HepG2 (cell line): Measurements from ENCODE around the gene CLIC5. TPM values are rescaled to one million over a fixed set of nuclear protein-coding genes. Genes with fewer than 3 reads are reported as not detected.
A peak's percentile ranks its signal among the peaks of the same experiment; 100 is the strongest.

ENCODE experiments used
- ATAC-seq: fragments of 200-7000 bp; cut with Tn5 transposase; 3 replicates; pipeline ENCODE4 v1.9.1; 2020; ENCODE audit warnings: mild to moderate bottlenecking, moderate library complexity
- BruUV-seq: library from RNA; stranded (reverse); fragments of 400-500 nt; replicated peaks from 2 replicates; lab custom pipeline; 2021; lab: Mats Ljungman, UMichigan
- CTCF ChIA-PET: fragments of 300-600 bp; formaldehyde crosslinking; extraction: SDS; loops from one replicate; lab custom pipeline; 2021; ENCODE audit warnings: low total read pairs, inconsistent platforms, low intra/inter-chr PET ratio; lab: Yijun Ruan, JAX
- POLR2A ChIA-PET: fragments of 350-600 bp; sonication (Branson Sonifier 250); formaldehyde crosslinking; loops from one replicate; lab custom pipeline; 2020; ENCODE audit warnings: antibody characterized with exemption, inconsistent platforms; lab: Yijun Ruan, JAX
- DNase-seq: peaks from one replicate; pipeline ENCODE4 v3.0.0-alpha.2; 2015; ENCODE audit warnings: low spot score
- FAIRE-seq: peaks from 3 replicates; lab custom pipeline; 2011; peaks lifted over from hg19 to GRCh38; lab: Jason Lieb, UNC
- H2AFZ ChIP-seq: one replicate; pipeline ENCODE4 v1.6.1; 2011; ENCODE audit warnings: low read length, inconsistent platforms
- H3K27ac ChIP-seq: fragments of 300-600 bp; 3 replicates; pipeline ENCODE4 v1.8.0; 2011; ENCODE audit warnings: mixed run types, mild to moderate bottlenecking, mixed read lengths, low read length, inconsistent platforms; ENCODE audit not compliant: insufficient read depth; ENCODE audit errors: extremely low read length
- H3K27me3 ChIP-seq, 2 experiments: fragments of 200-600 bp in 1 of 2; 2 replicates in 1 of 2; 3 replicates in 1 of 2; pipeline versions ENCODE4 v1.6.0 to v1.8.0; 2011; ENCODE audit warnings: low read length in 2 of 2, mild to moderate bottlenecking in 2 of 2, moderate library complexity in 2 of 2, inconsistent platforms in 1 of 2; ENCODE audit not compliant: insufficient read depth in 2 of 2, control insufficient read depth in 1 of 2
- H3K36me3 ChIP-seq, 2 experiments: fragments of 200-600 bp in 1 of 2; replicated peaks in 1 of 2; 2 replicates in 1 of 2; 3 replicates in 1 of 2; pipeline versions ENCODE4 v1.5.1 to v1.8.0; 2011; ENCODE audit warnings: low read length in 2 of 2, inconsistent platforms in 1 of 2; ENCODE audit not compliant: insufficient read depth in 2 of 2, control insufficient read depth in 1 of 2
- H3K4me1 ChIP-seq: 2 replicates; pipeline ENCODE4 v1.5.1; 2012; ENCODE audit warnings: low read length, inconsistent platforms; ENCODE audit not compliant: insufficient read depth
- H3K4me2 ChIP-seq: 2 replicates; pipeline ENCODE4 v1.6.0; 2011; ENCODE audit warnings: low read depth, low read length, inconsistent platforms
- H3K4me3 ChIP-seq, 3 experiments: fragments of 200-600 bp in 1 of 3; sonication (generic), shearing (Covaris generic) in 1 of 3; replicated peaks in 1 of 3; 2 replicates each; pipeline ENCODE4 v1.5.1; 2011 to 2016; ENCODE audit warnings: low read length in 3 of 3, inconsistent platforms in 2 of 3, low read depth in 2 of 3, mild to moderate bottlenecking in 2 of 3, control low read depth in 1 of 3, mixed read lengths in 1 of 3; ENCODE audit not compliant: insufficient read depth in 1 of 3
- H3K79me2 ChIP-seq: one replicate; pipeline ENCODE4 v1.6.1; 2011; ENCODE audit warnings: low read length, inconsistent platforms; ENCODE audit not compliant: insufficient read depth
- H3K9ac ChIP-seq: 2 replicates; pipeline ENCODE4 v1.6.0; 2011; ENCODE audit warnings: mild to moderate bottlenecking, low read depth, low read length, inconsistent platforms; ENCODE audit not compliant: insufficient read depth
- H3K9me3 ChIP-seq: 2 replicates; pipeline ENCODE4 v1.5.1; 2012; ENCODE audit warnings: mild to moderate bottlenecking, low read length
- H4K20me1 ChIP-seq: 2 replicates; pipeline ENCODE4 v1.6.0; 2011; ENCODE audit warnings: inconsistent platforms, mild to moderate bottlenecking, low read length, moderate library complexity; ENCODE audit not compliant: insufficient read depth
- AHR ChIP-seq: IDR thresholded peaks from 2 replicates; pipeline ENCODE4 v1.6.1; 2018; ENCODE audit warnings: missing genetic modification reagents, missing compliant biosample characterization
- CBX2 ChIP-seq, 2 experiments: fragments of 200-600 bp in 1 of 2; sonication (generic); formaldehyde crosslinking in 1 of 2; IDR thresholded peaks; 2 replicates each; pipeline versions ENCODE4 v1.7.0 to v1.8.1; 2018 to 2022; ENCODE audit warnings: low read depth in 2 of 2, low read length in 1 of 2, mild to moderate bottlenecking in 1 of 2, missing genetic modification reagents in 1 of 2
- CCAR2 ChIP-seq: fragments of 200-400 bp; formaldehyde crosslinking; optimal IDR thresholded peaks from 2 replicates; pipeline ENCODE3; 2018; ENCODE audit warnings: low read depth, mild to moderate bottlenecking, low read length, moderate library complexity
- IKZF1 ChIP-seq: fragments of 450-650 bp; IDR thresholded peaks from 2 replicates; pipeline ENCODE4 v1.7.1; 2016
- MTA1 ChIP-seq: sonication (generic); formaldehyde crosslinking; IDR thresholded peaks from 2 replicates; pipeline ENCODE4 v1.4.0; 2020; ENCODE audit warnings: missing genetic modification reagents, mild to moderate bottlenecking, borderline replicate concordance
- RBAK ChIP-seq: sonication (generic); formaldehyde crosslinking; IDR thresholded peaks from 2 replicates; pipeline ENCODE4 v1.5.1; 2020; ENCODE audit warnings: mild to moderate bottlenecking, missing genetic modification reagents
- RELA ChIP-seq: sonication (generic); formaldehyde crosslinking; IDR thresholded peaks from 2 replicates; pipeline ENCODE4 v1.4.0; 2020; ENCODE audit warnings: missing genetic modification reagents
- SOX5 ChIP-seq: IDR thresholded peaks from 2 replicates; pipeline ENCODE4 v1.6.1; 2016; ENCODE audit warnings: borderline replicate concordance
- STAG1 ChIP-seq: sonication (generic); formaldehyde crosslinking; IDR thresholded peaks from 2 replicates; pipeline ENCODE4 v1.4.0; 2020; ENCODE audit warnings: missing genetic modification reagents
- XBP1 ChIP-seq: sonication (generic); formaldehyde crosslinking; IDR thresholded peaks from 2 replicates; pipeline ENCODE4 v1.5.0; 2020; ENCODE audit warnings: missing genetic modification reagents
- ZBTB1 ChIP-seq: sonication (generic); formaldehyde crosslinking; IDR thresholded peaks from 2 replicates; pipeline ENCODE4 v1.4.0; 2020; ENCODE audit warnings: missing genetic modification reagents, borderline replicate concordance
- ZNF33B ChIP-seq: sonication (generic); formaldehyde crosslinking; IDR thresholded peaks from 2 replicates; pipeline ENCODE4 v1.5.1; 2020; ENCODE audit warnings: mild to moderate bottlenecking, missing genetic modification reagents
- ZNF574 ChIP-seq: sonication (generic); formaldehyde crosslinking; IDR thresholded peaks from 2 replicates; pipeline ENCODE4 v1.4.0; 2020; ENCODE audit warnings: missing genetic modification reagents
- ZNF652 ChIP-seq: IDR thresholded peaks from 2 replicates; pipeline ENCODE4 v1.6.1; 2016; ENCODE audit warnings: low read depth, borderline replicate concordance
- WGBS: methylation state at CpG from one replicate; pipeline ENCODE4 v1.1.6; 2017; ENCODE audit warnings: low lambda C conversion rate; 5-methylcytosine and 5-hydroxymethylcytosine counted together
- in situ Hi-C: cut with HindIII; loops from 2 replicates; pipeline ENCODE4 v1.10.0; 2017; ENCODE audit warnings: low pct_unique_long_range_greater_than_20kb; ENCODE audit not compliant: extremely low pct_ligation_motif_present
- intact Hi-C: fragments of 100-400 bp; cut with micrococcal nuclease; formaldehyde crosslinking; loops from one replicate; pipeline ENCODE4 v1.10.0; 2022; ENCODE audit not compliant: unreplicated experiment
- polyA plus RNA-seq, 8 experiments: library from polyadenylated mRNA; depleted of rRNA in 3 of 8; stranded (reverse) in 7 of 8; unstranded in 1 of 8; fragments of >200 nt; fragmentation: Illumina TruSeq in 4 of 8; extraction: Trizol in 4 of 8; gene quantifications; 2 replicates each; pipeline versions ENCODE4 v1.2.1 to v1.2.3, GENCODE V29; 2011 to 2016; ENCODE audit warnings: low read depth in 4 of 8, missing spikeins in 1 of 8, mixed read lengths in 1 of 8; ENCODE audit not compliant: insufficient read depth in 1 of 8
- total RNA-seq, 5 experiments: library from RNA; depleted of rRNA; stranded (reverse); fragments of >200 nt; fragmentation: Illumina TruSeq; extraction: Trizol; gene quantifications; 2 replicates each; pipeline ENCODE4 v1.2.3, GENCODE V29; 2016; ENCODE audit warnings: low read depth in 1 of 5
- TF ChIP-seq, protein P1 (sequence below): sonication (generic); formaldehyde crosslinking; IDR thresholded peaks from 2 replicates; pipeline ENCODE4 v1.5.0; 2020; ENCODE audit warnings: mild to moderate bottlenecking, missing genetic modification reagents, moderate library complexity

Gene CLIC5
- total and polyA plus RNA-seq, 2 of the 13 experiments (the other 11 are each of a cell fraction or from before 2014, with no cell fraction given) = not detected

DNA sequence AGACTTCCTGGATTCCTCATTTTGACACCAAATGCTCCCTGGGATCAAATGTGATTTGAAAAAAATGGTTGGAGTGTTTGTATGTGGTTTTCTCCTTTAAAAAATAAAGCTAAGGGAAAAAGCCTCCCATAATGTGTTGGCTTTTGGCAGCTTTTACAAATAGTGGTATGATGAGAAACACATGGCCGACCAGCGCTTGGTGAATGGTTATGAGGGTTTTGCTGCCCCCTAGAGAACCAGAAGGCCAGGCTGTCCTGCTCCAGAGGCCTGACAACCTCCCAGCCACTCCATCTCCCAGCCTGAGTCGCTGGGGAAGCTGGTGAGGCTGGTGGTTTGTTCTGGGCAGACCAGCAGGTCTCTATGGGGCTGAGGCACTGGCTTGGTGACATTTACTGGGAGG is 69.3 kb downstream of the CLIC5 start:
- H3K4me2 ChIP-seq = no peak overlapping the region
- H4K20me1 ChIP-seq = no peaks in the 10 kb centered on the region; the same call in 1 of the 2 replicates
- 2% methylated on average over 3 of the region's 3 CpGs for WGBS
- no peaks in the 10 kb centered on the region for H3K79me2 ChIP-seq
- BruUV-seq = no TSS peak
- H3K4me1 ChIP-seq = no peaks in the 10 kb centered on the region
- H3K27ac ChIP-seq = no peak overlapping the region
- DNase-seq = peak; percentile 25
- in situ Hi-C loops (no loop called here), intact Hi-C loops (loop anchor here (1.0 kb wide), 1 partner anchor 1291 kb away; no protein-coding TSS in a partner anchor)
- no peaks in the 10 kb centered on the region for H3K36me3 ChIP-seq
- H2AFZ ChIP-seq = no peak overlapping the region
- no peak overlapping the region for H3K9ac ChIP-seq
- ChIA-PET CTCF (no interaction called here), POLR2A (no interaction called here)
- ATAC-seq = peak; percentile 92
- H3K4me3 ChIP-seq = no peak overlapping the region
- TF ChIP-seq, protein P1, sequence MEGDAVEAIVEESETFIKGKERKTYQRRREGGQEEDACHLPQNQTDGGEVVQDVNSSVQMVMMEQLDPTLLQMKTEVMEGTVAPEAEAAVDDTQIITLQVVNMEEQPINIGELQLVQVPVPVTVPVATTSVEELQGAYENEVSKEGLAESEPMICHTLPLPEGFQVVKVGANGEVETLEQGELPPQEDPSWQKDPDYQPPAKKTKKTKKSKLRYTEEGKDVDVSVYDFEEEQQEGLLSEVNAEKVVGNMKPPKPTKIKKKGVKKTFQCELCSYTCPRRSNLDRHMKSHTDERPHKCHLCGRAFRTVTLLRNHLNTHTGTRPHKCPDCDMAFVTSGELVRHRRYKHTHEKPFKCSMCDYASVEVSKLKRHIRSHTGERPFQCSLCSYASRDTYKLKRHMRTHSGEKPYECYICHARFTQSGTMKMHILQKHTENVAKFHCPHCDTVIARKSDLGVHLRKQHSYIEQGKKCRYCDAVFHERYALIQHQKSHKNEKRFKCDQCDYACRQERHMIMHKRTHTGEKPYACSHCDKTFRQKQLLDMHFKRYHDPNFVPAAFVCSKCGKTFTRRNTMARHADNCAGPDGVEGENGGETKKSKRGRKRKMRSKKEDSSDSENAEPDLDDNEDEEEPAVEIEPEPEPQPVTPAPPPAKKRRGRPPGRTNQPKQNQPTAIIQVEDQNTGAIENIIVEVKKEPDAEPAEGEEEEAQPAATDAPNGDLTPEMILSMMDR (CRISPR knock-in tag) = peak; percentile 48
- TF ChIP-seq STAG1 (CRISPR knock-in tag) (peak; percentile 56), ZNF652 (CRISPR knock-in tag) (no peak)
- FAIRE-seq = no peak
- H3K27me3 ChIP-seq = no peaks in the 10 kb centered on the region; a peak in 2 of 5 replicates
- no peaks in the 10 kb centered on the region for H3K9me3 ChIP-seq

GRCh38 chr6:45942953-45943352 is 72.7 kb downstream of the CLIC5 start:
- in situ Hi-C loops (no loop called here), intact Hi-C loops (no loop called here)
- H2AFZ ChIP-seq = no peak overlapping the region
- ATAC-seq (no peak), DNase-seq (no peak), FAIRE-seq (no peak)
- H3K4me2 ChIP-seq = no peak overlapping the region
- ChIA-PET POLR2A (no interaction called here), CTCF (no interaction called here)
- no peak overlapping the region for H3K9ac ChIP-seq
- no peaks in the 10 kb centered on the region; the same call in 1 of the 2 replicates for H4K20me1 ChIP-seq
- BruUV-seq = no TSS peak
- no peaks in the 10 kb centered on the region for H3K4me1 ChIP-seq
- no peak overlapping the region for H3K27ac ChIP-seq
- no peak overlapping the region for H3K4me3 ChIP-seq
- no peaks in the 10 kb centered on the region for H3K36me3 ChIP-seq
- H3K27me3 ChIP-seq = no peaks in the 10 kb centered on the region
- no peaks in the 10 kb centered on the region for H3K9me3 ChIP-seq
- WGBS = 32% methylated on average over 3 of the region's 3 CpGs
- H3K79me2 ChIP-seq = no peaks in the 10 kb centered on the region
- no peak for TF ChIP-seq RELA (CRISPR knock-in tag)
- TF ChIP-seq ZNF33B = no peak
- TF ChIP-seq SOX5 (CRISPR knock-in tag) = no peak
- no peak for TF ChIP-seq CCAR2
- TF ChIP-seq AHR = no peak
- no peak for TF ChIP-seq ZBTB1 (CRISPR knock-in tag)
- TF ChIP-seq XBP1 = no peak
- no peak for TF ChIP-seq IKZF1
- no peak for TF ChIP-seq RBAK (CRISPR knock-in tag)
- TF ChIP-seq CBX2 (IDR thresholded peaks at IDR 0.05; ENCODE audit: low read depth, low read length) = no peak
- no peak for TF ChIP-seq CBX2 (CRISPR knock-in tag; IDR thresholded peaks at IDR 0.05; ENCODE audit: low read depth)
- no peak for TF ChIP-seq ZNF574
- TF ChIP-seq MTA1 (CRISPR knock-in tag) = no peak
